ENCODE results near the gene SIK3. TPM values are rescaled to one million over a fixed set of nuclear protein-coding genes. Genes with fewer than 3 reads are reported as not detected.
"Not testable (repeated sequence)": the region's sequence is repeated elsewhere in the genome, so short reads cannot be mapped to it uniquely, and the experiment has no call there.

The SIK3 gene
- total RNA-seq, 1 donor from 2014 or later: 15.1 TPM

- DNase-seq (ENCODE audit: extremely low read depth, low read depth, low spot score): no peak
Observed at GRCh38 chr11:117052196-117053149, 45.8 kb downstream of the SIK3 start.

GRCh38 chr11:117050121-117050520 lies 48.1 kb downstream of the SIK3 start:
- DNase-seq (ENCODE audit: extremely low read depth, low read depth, low spot score): not testable (repeated sequence)

GRCh38 chr11:117046627-117047026 lies 51.6 kb downstream of the SIK3 start:
- not testable (repeated sequence) for DNase-seq (ENCODE audit: extremely low read depth, low read depth, low spot score)

- DNase-seq (ENCODE audit: extremely low read depth, low read depth, low spot score): no peak
Observed at GRCh38 chr11:117045956-117046355, 52.3 kb downstream of the SIK3 start.

GRCh38 chr11:117045196-117045595 lies 53.0 kb downstream of the SIK3 start:
- no peak for DNase-seq (ENCODE audit: extremely low read depth, low read depth, low spot score)

GRCh38 chr11:117044287-117045035 lies 53.8 kb downstream of the SIK3 start:
- DNase-seq (ENCODE audit: extremely low read depth, low read depth, low spot score): no peak

- no peak for DNase-seq (ENCODE audit: extremely low read depth, low read depth, low spot score)
Observed at GRCh38 chr11:117042689-117043088, 55.5 kb downstream of the SIK3 start.

GRCh38 chr11:117039900-117040299 lies 58.3 kb downstream of the SIK3 start:
- DNase-seq (ENCODE audit: extremely low read depth, low read depth, low spot score): no peak

- no peak for DNase-seq (ENCODE audit: extremely low read depth, low read depth, low spot score)
Observed at GRCh38 chr11:117039270-117039669, 59.0 kb downstream of the SIK3 start.

- DNase-seq (ENCODE audit: extremely low read depth, low read depth, low spot score): no peak
Observed at GRCh38 chr11:117037975-117038350, 60.3 kb downstream of the SIK3 start.

GRCh38 chr11:117037279-117037974 lies 60.8 kb downstream of the SIK3 start:
- DNase-seq (ENCODE audit: extremely low read depth, low read depth, low spot score): no peak

- no peak for DNase-seq (ENCODE audit: extremely low read depth, low read depth, low spot score)
Observed at GRCh38 chr11:117034901-117035300, 63.3 kb downstream of the SIK3 start.

- no peak for DNase-seq (ENCODE audit: extremely low read depth, low read depth, low spot score)
Observed at GRCh38 chr11:117026593-117027330, 71.5 kb downstream of the SIK3 start.

GRCh38 chr11:117023707-117024106 lies 74.5 kb downstream of the SIK3 start:
- not testable (repeated sequence) for DNase-seq (ENCODE audit: extremely low read depth, low read depth, low spot score)

GRCh38 chr11:117023178-117023577 lies 75.0 kb downstream of the SIK3 start:
- DNase-seq (ENCODE audit: extremely low read depth, low read depth, low spot score): no peak

GRCh38 chr11:117022526-117022925 lies 75.7 kb downstream of the SIK3 start:
- no peak for DNase-seq (ENCODE audit: extremely low read depth, low read depth, low spot score)

GRCh38 chr11:117020869-117021564 lies 77.2 kb downstream of the SIK3 start:
- no peak for DNase-seq (ENCODE audit: extremely low read depth, low read depth, low spot score)

GRCh38 chr11:117020287-117020686 lies 77.9 kb downstream of the SIK3 start:
- no peak for DNase-seq (ENCODE audit: extremely low read depth, low read depth, low spot score)

- no peak for DNase-seq (ENCODE audit: extremely low read depth, low read depth, low spot score)
Observed at GRCh38 chr11:117019871-117020270, 78.4 kb downstream of the SIK3 start.

- DNase-seq (ENCODE audit: extremely low read depth, low read depth, low spot score): no peak
Observed at GRCh38 chr11:117017456-117017855, 80.8 kb downstream of the SIK3 start.
